ENCODE measurements around the gene PUS3. TPM values are rescaled to one million over a fixed set of nuclear protein-coding genes. Genes with fewer than 3 reads are reported as not detected.
A peak's percentile ranks its signal among the peaks of the same experiment; 100 is the strongest.
"Not testable (repeated sequence)": the region's sequence is repeated elsewhere in the genome, so short reads cannot be mapped to it uniquely, and the experiment has no call there.

The PUS3 gene
- total RNA-seq, 4 donors from 2014 or later, result 2.5 to 7.9 (median 5.8) TPM

DNA sequence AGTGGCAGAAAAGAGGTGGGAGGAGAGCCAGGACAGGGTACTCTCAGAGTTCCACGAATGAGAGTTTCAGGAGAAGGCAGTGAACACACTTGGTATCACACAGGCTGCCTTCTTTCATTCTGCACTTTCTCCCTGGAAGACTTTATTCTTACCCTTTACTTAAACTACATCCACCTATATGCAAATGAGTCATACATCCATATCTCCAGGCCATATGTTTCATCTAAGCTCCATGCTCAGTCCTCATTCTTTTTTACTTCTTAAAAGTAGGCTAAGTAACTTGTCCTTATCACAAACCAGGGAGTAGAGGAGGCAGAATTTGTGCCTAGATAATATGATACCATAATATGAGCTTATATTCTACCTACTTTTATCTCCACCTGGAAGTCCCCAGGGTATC is 21.7 kb downstream of the PUS3 start:
- Histone ChIP-seq H3K4me1 (no peaks in the 10 kb centered on the region), H3K27ac (no peak overlapping the region), H3K9me3 (no peaks in the 10 kb centered on the region), H3K36me3 (no peaks in the 10 kb centered on the region), H3K27me3 (no peaks in the 10 kb centered on the region), H3K4me3 (no peak overlapping the region)
- TF ChIP-seq POLR2A (IDR thresholded peaks at IDR 0.05), result no peak
- DNase-seq, result no peak

DNA sequence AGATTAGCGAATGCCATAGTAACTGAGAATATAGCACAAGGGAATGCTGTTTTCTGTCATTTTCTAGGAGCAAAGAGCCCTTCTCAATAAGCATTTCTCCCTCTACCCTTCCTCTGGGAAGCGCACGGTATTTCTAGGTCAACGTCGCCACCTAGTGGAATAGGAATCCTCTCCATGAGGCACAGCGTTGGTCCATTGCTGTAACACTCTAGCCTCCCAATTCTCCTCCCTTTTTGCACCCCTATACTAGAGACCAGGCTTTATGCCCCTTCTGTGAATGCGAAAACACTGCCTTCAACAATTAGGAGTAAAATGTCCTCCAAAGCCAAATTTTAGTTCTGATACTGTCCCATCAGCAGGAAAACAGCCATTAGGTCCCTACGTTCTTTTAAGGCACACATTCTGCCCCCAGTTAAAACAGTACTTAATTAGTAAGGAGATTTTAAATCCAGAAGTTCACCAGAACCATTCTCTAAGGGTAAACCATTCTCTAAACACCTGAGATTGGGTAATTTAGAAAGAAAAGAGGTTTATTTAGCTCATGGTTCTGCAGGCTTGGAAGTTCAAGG is 28.4 kb downstream of the PUS3 start:
- no peaks in the 10 kb centered on the region for H3K9me3 ChIP-seq
- no peaks in the 10 kb centered on the region for H3K4me1 ChIP-seq
- H3K4me3 ChIP-seq, result no peak overlapping the region
- TF ChIP-seq CTCF (IDR thresholded peaks at IDR 0.05) (peak in 5 of 6 experiments; percentile 18 to 77 (median 74)), POLR2A (IDR thresholded peaks at IDR 0.05) (no peak)
- H3K27ac ChIP-seq, result no peak overlapping the region
- no peaks in the 10 kb centered on the region for H3K27me3 ChIP-seq
- peak in 2 of 3 donors; percentile 28 to 82 for DNase-seq
- H3K36me3 ChIP-seq, result no peaks in the 10 kb centered on the region

- Histone ChIP-seq H3K27me3 (no peaks in the 10 kb centered on the region), H3K4me3 (no peak overlapping the region), H3K36me3 (no peaks in the 10 kb centered on the region), H3K27ac (no peak overlapping the region), H3K4me1 (no peaks in the 10 kb centered on the region), H3K9me3 (no peaks in the 10 kb centered on the region)
- TF ChIP-seq CTCF (IDR thresholded peaks at IDR 0.05) (no peak), POLR2A (IDR thresholded peaks at IDR 0.05) (no peak)
- DNase-seq, result no peak
Measured at GRCh38 chr11:125873881-125874555, 29.0 kb downstream of the PUS3 start.

DNA sequence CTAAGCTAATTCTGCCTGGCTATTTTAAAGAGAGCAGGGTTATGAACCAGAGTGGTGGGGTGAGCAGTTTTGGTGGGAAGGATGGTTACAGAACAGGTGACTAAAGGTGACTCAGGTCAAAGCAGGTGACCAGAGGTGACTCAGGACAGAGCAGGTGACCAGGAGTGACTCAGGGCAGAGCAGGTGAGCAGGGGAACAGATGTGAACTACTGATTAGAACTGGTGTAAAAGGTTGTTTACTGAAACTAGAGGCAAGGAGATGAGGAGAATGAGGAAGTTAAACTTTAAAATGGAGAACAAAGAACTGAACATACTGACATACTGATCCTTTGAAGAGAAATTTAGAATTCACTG is 30.9 kb downstream of the PUS3 start:
- TF ChIP-seq CTCF (IDR thresholded peaks at IDR 0.05) (no peak), POLR2A (IDR thresholded peaks at IDR 0.05) (no peak)
- H3K9me3 ChIP-seq, result no peaks in the 10 kb centered on the region
- H3K27me3 ChIP-seq, result no peaks in the 10 kb centered on the region
- no peaks in the 10 kb centered on the region for H3K36me3 ChIP-seq
- no peak for DNase-seq
- H3K4me1 ChIP-seq, result no peaks in the 10 kb centered on the region
- H3K4me3 ChIP-seq, result no peak overlapping the region
- H3K27ac ChIP-seq, result no peak overlapping the region

DNA sequence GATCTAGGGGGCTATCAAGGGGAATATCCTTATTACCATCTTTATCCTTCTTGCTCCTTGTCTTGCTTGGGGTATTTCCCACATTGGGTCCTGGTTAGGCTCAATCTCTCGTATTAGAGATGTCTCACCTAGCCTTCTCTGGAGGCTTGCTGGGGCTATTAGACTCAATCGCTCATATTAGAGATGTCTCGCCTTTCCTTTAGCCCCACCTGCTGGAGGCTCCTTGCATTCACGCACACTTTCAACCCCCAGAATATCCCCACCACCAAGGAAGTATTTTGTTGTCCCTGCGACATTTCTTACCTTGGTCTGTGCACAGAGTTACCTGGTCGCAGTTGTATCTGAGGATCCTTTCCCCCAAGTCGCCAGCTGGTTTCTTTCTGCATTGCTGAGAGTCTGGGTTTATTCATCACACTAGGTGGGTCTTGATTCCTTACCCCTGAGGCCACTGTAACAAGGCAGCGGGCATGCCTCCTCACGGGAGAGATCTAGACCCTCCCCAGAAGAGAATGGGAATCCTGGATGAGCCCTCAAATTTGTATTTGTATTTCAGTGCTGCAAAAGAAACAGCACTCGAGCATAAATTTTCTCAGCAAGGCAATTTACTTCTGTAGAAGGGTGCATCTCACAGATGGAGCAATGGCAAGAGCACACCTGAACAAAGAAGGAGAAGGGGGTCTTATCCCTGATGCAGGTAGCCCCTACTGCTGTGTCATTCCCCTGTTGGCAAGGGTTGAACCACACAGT is 31.4 kb downstream of the PUS3 start:
- H3K4me1 ChIP-seq, result no peaks in the 10 kb centered on the region
- H3K27ac ChIP-seq, result no peak overlapping the region
- no peaks in the 10 kb centered on the region for H3K36me3 ChIP-seq
- no peaks in the 10 kb centered on the region for H3K27me3 ChIP-seq
- H3K9me3 ChIP-seq, result no peaks in the 10 kb centered on the region
- DNase-seq, result no peak
- TF ChIP-seq CTCF (IDR thresholded peaks at IDR 0.05) (peak in 4 of 6 experiments; percentile 10 to 32 (median 25)), POLR2A (IDR thresholded peaks at IDR 0.05) (no peak)
- no peak overlapping the region for H3K4me3 ChIP-seq

DNA sequence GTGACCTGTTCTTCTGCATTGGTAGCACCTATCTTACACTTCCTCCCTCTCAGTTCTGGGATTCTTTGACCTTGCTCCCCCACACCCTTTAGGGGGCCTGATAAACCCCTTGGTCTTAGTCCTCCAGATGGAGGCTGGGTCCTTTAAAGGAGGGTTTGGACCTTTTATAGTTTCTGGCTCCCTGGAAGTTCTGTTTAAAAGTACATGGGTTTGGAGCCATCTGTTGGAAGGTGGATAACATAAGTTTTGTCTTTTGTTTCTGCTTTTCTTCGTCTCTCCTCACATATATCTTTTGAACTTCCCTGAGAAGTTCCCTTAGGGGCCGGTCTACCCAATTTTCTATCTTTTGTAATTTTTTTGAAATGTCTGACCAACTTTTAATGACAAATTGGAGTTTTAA is 33.5 kb downstream of the PUS3 start:
- Histone ChIP-seq H3K9me3 (no peaks in the 10 kb centered on the region), H3K27ac (no peak overlapping the region), H3K4me1 (no peaks in the 10 kb centered on the region), H3K27me3 (no peaks in the 10 kb centered on the region), H3K4me3 (no peak overlapping the region), H3K36me3 (no peaks in the 10 kb centered on the region)
- TF ChIP-seq CTCF (IDR thresholded peaks at IDR 0.05), result no peak
- TF ChIP-seq POLR2A (IDR thresholded peaks at IDR 0.05), result no peak
- DNase-seq, result no peak

GRCh38 chr11:125865354-125865753 is 37.7 kb downstream of the PUS3 start:
- not testable (repeated sequence) for H3K4me1 ChIP-seq, DNase-seq, H3K9me3 ChIP-seq, H3K4me3 ChIP-seq, H3K27me3 ChIP-seq, H3K27ac ChIP-seq, H3K36me3 ChIP-seq

DNA sequence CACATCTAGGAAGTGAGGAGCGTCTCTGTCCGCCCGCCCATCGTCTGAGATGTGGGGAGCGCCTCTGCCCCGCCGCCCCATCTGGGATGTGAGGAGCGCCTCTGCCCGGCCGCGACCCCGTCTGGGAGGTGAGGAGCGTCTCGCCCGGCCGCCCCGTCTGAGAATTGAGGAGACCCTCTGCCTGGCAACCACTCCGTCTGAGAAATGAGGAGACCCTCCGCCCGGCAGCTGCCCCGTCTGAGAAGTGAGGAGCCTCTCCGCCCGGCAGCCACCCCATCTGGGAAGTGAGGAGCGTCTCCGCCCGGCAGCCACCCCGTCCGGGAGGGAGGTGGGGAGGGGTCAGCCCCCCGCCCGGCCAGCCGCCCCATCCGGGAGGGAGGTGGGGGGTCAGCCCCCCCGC is 40.2 kb downstream of the PUS3 start:
- H3K27me3 ChIP-seq, result not testable (repeated sequence)

GRCh38 chr11:125857670-125858069 is 45.3 kb downstream of the PUS3 start:
- H3K27ac ChIP-seq, H3K4me1 ChIP-seq, H3K27me3 ChIP-seq, H3K4me3 ChIP-seq, DNase-seq, H3K36me3 ChIP-seq, H3K9me3 ChIP-seq: not testable (repeated sequence)

More for the DNA sequence above, 40.2 kb downstream of the PUS3 start:
- not testable (repeated sequence) for H3K4me3 ChIP-seq, H3K27ac ChIP-seq, H3K4me1 ChIP-seq, H3K36me3 ChIP-seq, H3K9me3 ChIP-seq, DNase-seq

Measured in Peyer's patch (tissue), 4 donors.